ENCODE measurements around the gene GLT8D1. TPM values are rescaled to one million over a fixed set of nuclear protein-coding genes. Genes with fewer than 3 reads are reported as not detected.

The GLT8D1 gene
- total and polyA plus RNA-seq, 9 of the 15 experiments (the other 6 are each of a cell fraction or from before 2014, with no cell fraction given), result 14.1 to 65.9 (median 33.7) TPM

DNA sequence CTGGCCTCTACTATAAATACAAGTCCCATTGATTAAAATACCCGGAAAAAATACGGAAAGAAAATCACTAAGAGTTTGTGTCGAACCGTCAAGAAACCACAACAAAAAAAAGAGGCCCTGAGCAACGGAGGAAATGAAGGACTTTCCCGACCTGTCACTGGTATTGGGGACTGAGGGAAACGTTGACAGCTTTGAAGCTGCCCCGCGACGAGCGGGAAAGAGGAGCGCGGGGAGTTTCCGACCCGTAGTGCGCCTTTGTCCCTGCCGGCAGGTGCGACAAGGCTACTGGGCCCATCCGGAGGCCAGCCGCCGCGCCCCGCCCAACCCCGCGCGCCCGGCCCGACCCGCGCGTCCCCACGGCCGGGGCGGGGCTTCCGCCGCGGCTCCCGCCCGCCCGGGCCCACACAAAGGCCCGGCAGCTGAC is 20.3 kb downstream of the GLT8D1 start:
- Histone ChIP-seq H3K36me3 (ENCODE audit: control insufficient read depth, insufficient read depth, low read length) (peaks cover 45% of the 10 kb centered on the region), H3K4me1 (replicated peaks in 1 of 2; ENCODE audit: control insufficient read depth in 2 of 2, insufficient read depth in 2 of 2, low read length in 2 of 2) (peaks cover 3 to 24% of the 10 kb centered on the region in 2 experiments; a peak in 3 of 5 replicates), H3K9me3 (replicated peaks; ENCODE audit: control insufficient read depth, insufficient read depth, low read depth, low read length) (no peaks in the 10 kb centered on the region), H3K4me3 (peak overlapping the region; percentile 52), H3K27ac (ENCODE audit: extremely low read depth, low read depth, low read length) (peak overlapping the region; percentile 75), H2AFZ (ENCODE audit: low read depth, low read length) (peak overlapping the region; percentile 64), H4K20me1 (replicated peaks; ENCODE audit: control insufficient read depth, insufficient read depth, low read length) (no peaks in the 10 kb centered on the region), H3K27me3 (ENCODE audit: control insufficient read depth in 2 of 2, insufficient read depth in 2 of 2, low read length in 2 of 2) (no peaks in the 10 kb centered on the region), H3K79me2 (ENCODE audit: control insufficient read depth, insufficient read depth, low read length) (peaks cover 81% of the 10 kb centered on the region), H3K9me1 (ENCODE audit: control insufficient read depth, insufficient read depth, low read length) (no peaks in the 10 kb centered on the region), H3K9ac (ENCODE audit: insufficient read depth in 1 of 2, low read depth in 2 of 2, low read length in 2 of 2) (peak overlapping the region; percentile 89 to 97), H3K4me2 (ENCODE audit: insufficient read depth, low read length) (peak overlapping the region; percentile 91)
- in situ Hi-C loops (cut with MboI) (no loop called here), intact Hi-C loops (cut with micrococcal nuclease) (loop anchor here (10.0 kb wide), 1 partner anchor 230 kb away; the partner anchor contains the start of genes NISCH and TNNC1)
- ChIA-PET CTCF (ENCODE audit: low intra/inter-chr PET ratio) (no interaction called here), POLR2A (interaction anchor here (0.5 to 2.5 kb wide), 4 partner anchors 8 to 155 kb away, joined by 3 to 6 read pairs (median 3); partner anchors contain the start of genes GLT8D1, SPCS1 and UQCC5)
- FAIRE-seq, result peak; percentile 55
- ATAC-seq, result peak; percentile 90
- 2% methylated on average over 15 of the region's 41 CpGs for WGBS (ENCODE audit: insufficient coverage, low coverage, missing lambda C conversion rate)
- DNase-seq (ENCODE audit: extremely low read depth in 1 of 4, low spot score in 3 of 4), result peak in 2 of 4 experiments; percentile 87 to 90
- no TSS peak for BruUV-seq (replicated peaks)
- TF ChIP-seq TAF15 (IDR thresholded peaks at IDR 0.05; ENCODE audit: low read depth, low read length), result no peak
- no peak for TF ChIP-seq CBX8 (IDR thresholded peaks at IDR 0.05; ENCODE audit: borderline replicate concordance, extremely low read depth, low read depth, low read length, poor library complexity, severe bottlenecking)
- TF ChIP-seq SPI1 (IDR thresholded peaks at IDR 0.05; ENCODE audit: borderline replicate concordance, low read depth, low read length), result no peak
- TF ChIP-seq, protein P1, sequence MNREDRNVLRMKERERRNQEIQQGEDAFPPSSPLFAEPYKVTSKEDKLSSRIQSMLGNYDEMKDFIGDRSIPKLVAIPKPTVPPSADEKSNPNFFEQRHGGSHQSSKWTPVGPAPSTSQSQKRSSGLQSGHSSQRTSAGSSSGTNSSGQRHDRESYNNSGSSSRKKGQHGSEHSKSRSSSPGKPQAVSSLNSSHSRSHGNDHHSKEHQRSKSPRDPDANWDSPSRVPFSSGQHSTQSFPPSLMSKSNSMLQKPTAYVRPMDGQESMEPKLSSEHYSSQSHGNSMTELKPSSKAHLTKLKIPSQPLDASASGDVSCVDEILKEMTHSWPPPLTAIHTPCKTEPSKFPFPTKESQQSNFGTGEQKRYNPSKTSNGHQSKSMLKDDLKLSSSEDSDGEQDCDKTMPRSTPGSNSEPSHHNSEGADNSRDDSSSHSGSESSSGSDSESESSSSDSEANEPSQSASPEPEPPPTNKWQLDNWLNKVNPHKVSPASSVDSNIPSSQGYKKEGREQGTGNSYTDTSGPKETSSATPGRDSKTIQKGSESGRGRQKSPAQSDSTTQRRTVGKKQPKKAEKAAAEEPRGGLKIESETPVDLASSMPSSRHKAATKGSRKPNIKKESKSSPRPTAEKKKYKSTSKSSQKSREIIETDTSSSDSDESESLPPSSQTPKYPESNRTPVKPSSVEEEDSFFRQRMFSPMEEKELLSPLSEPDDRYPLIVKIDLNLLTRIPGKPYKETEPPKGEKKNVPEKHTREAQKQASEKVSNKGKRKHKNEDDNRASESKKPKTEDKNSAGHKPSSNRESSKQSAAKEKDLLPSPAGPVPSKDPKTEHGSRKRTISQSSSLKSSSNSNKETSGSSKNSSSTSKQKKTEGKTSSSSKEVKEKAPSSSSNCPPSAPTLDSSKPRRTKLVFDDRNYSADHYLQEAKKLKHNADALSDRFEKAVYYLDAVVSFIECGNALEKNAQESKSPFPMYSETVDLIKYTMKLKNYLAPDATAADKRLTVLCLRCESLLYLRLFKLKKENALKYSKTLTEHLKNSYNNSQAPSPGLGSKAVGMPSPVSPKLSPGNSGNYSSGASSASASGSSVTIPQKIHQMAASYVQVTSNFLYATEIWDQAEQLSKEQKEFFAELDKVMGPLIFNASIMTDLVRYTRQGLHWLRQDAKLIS (CRISPR knock-in tag; IDR thresholded peaks at IDR 0.05), result no peak
- TF ChIP-seq FOXK1 (CRISPR knock-in tag; IDR thresholded peaks at IDR 0.05; ENCODE audit: borderline replicate concordance), result no peak
- no peak for TF ChIP-seq SRSF1 (IDR thresholded peaks at IDR 0.05; ENCODE audit: low read depth, low read length)
- TF ChIP-seq MEF2D (tag; conservative IDR thresholded peaks at IDR 0.05; ENCODE audit: low read depth), result no peak
- peak; percentile 45; the same call in 1 of the 2 replicates for TF ChIP-seq ZNF431 (CRISPR knock-in tag; IDR thresholded peaks at IDR 0.05)
- TF ChIP-seq CBX3 (IDR thresholded peaks at IDR 0.05; ENCODE audit: borderline replicate concordance in 1 of 2, low read length in 2 of 2), result peak in 1 of 2 experiments; percentile 49; a peak in 1 of 3 replicates
- 0 out of 2 replicates have a peak, but pooled peaks have one; percentile 34 for TF ChIP-seq CREM (IDR thresholded peaks at IDR 0.05; ENCODE audit: low read depth)
- no peak for TF ChIP-seq SRSF7 (optimal IDR thresholded peaks at IDR 0.05; ENCODE audit: low read depth, low read length)
- peak; percentile 77 for TF ChIP-seq GABPA (tag; conservative IDR thresholded peaks at IDR 0.05; ENCODE audit: low read depth)
- TF ChIP-seq ZSCAN29 (IDR thresholded peaks at IDR 0.05), result peak; percentile 82
- TF ChIP-seq RBM14 (IDR thresholded peaks at IDR 0.05; ENCODE audit: borderline replicate concordance, insufficient read depth, low read depth, low read length), result no peak
